ENCODE data around the gene REST. TPM values are rescaled to one million over a fixed set of nuclear protein-coding genes. Genes with fewer than 3 reads are reported as not detected.

Gene REST
- total and polyA plus RNA-seq, 2 of the 8 experiments (the other 6 are each of a cell fraction or from before 2014, with no cell fraction given), result 10.2 to 66.3 TPM

- TF ChIP-seq, protein P1, sequence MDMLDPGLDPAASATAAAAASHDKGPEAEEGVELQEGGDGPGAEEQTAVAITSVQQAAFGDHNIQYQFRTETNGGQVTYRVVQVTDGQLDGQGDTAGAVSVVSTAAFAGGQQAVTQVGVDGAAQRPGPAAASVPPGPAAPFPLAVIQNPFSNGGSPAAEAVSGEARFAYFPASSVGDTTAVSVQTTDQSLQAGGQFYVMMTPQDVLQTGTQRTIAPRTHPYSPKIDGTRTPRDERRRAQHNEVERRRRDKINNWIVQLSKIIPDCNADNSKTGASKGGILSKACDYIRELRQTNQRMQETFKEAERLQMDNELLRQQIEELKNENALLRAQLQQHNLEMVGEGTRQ (IDR thresholded peaks at IDR 0.05; ENCODE audit: low read length), result no peak
- TF ChIP-seq POLR2AphosphoS5 (IDR thresholded peaks at IDR 0.05; ENCODE audit: low read depth, low read length), result no peak
Measured at GRCh38 chr4:56999751-57000150, 92.1 kb downstream of the REST start (continued).

Measured in H1 (cell line).